ENCODE measurements around the gene PRKAG2. TPM values are rescaled to one million over a fixed set of nuclear protein-coding genes. Genes with fewer than 3 reads are reported as not detected.
A peak's percentile ranks its signal among the peaks of the same experiment; 100 is the strongest.

The PRKAG2 gene
- total and polyA plus RNA-seq, 8 donors = 7.4 to 16.7 (median 9.2) TPM

GRCh38 chr7:151665368-151665767 lies 211.5 kb downstream of the PRKAG2 start:
- Histone ChIP-seq H3K4me3 (no peak overlapping the region), H3K27ac (no peak overlapping the region), H3K9me3 (no peaks in the 10 kb centered on the region), H3K4me1 (no peaks in the 10 kb centered on the region), H3K27me3 (no peaks in the 10 kb centered on the region), H3K36me3 (no peaks in the 10 kb centered on the region)
- 54 to 64% methylated on average over 6 of the region's 6 CpGs for WGBS, 2 donors
- FAIRE-seq (no peak), ATAC-seq (peak in 3 of 4 donors; percentile 37 to 54 (median 51)), DNase-seq (no peak)
- intact Hi-C loops (cut with DNase I) = no loop called here
- TF ChIP-seq CTCF (IDR thresholded peaks at IDR 0.05) = no peak

- Histone ChIP-seq H3K4me1 (no peaks in the 10 kb centered on the region), H3K9me3 (no peaks in the 10 kb centered on the region), H3K27ac (no peak overlapping the region), H3K27me3 (no peaks in the 10 kb centered on the region), H3K4me3 (no peak overlapping the region), H3K36me3 (no peaks in the 10 kb centered on the region)
- DNase-seq = no peak
- FAIRE-seq = no peak
- intact Hi-C loops (cut with DNase I) = no loop called here
- ATAC-seq = no peak
- no peak for TF ChIP-seq CTCF (IDR thresholded peaks at IDR 0.05)
- 96 to 98% methylated on average over 3 of the region's 3 CpGs for WGBS, 2 donors
Observed at GRCh38 chr7:151664268-151664667, 212.6 kb downstream of the PRKAG2 start.

- no peaks in the 10 kb centered on the region for H3K4me1 ChIP-seq
- H3K27ac ChIP-seq = no peak overlapping the region
- DNase-seq = no peak
- ATAC-seq = no peak
- 91 to 92% methylated on average over 13 of the region's 13 CpGs for WGBS, 2 donors
- H3K9me3 ChIP-seq = no peaks in the 10 kb centered on the region
- intact Hi-C loops (cut with DNase I) = no loop called here
- H3K36me3 ChIP-seq = no peaks in the 10 kb centered on the region
- H3K4me3 ChIP-seq = no peak overlapping the region
- no peak for TF ChIP-seq CTCF (IDR thresholded peaks at IDR 0.05)
- FAIRE-seq = no peak
- no peaks in the 10 kb centered on the region for H3K27me3 ChIP-seq
Observed at GRCh38 chr7:151663382-151664100, 213.4 kb downstream of the PRKAG2 start.

- 85 to 86% methylated on average over 7 of the region's 7 CpGs for WGBS, 2 donors
- ATAC-seq (no peak), FAIRE-seq (no peak), DNase-seq (no peak)
- H3K27me3 ChIP-seq = no peaks in the 10 kb centered on the region
- no peak overlapping the region for H3K27ac ChIP-seq
- intact Hi-C loops (cut with DNase I) = no loop called here
- TF ChIP-seq CTCF (IDR thresholded peaks at IDR 0.05) = no peak
- H3K4me1 ChIP-seq = no peaks in the 10 kb centered on the region
- no peaks in the 10 kb centered on the region for H3K36me3 ChIP-seq
- H3K9me3 ChIP-seq = no peaks in the 10 kb centered on the region
- H3K4me3 ChIP-seq = no peak overlapping the region
Observed at GRCh38 chr7:151662251-151662826, 214.6 kb downstream of the PRKAG2 start.

GRCh38 chr7:151661587-151661986 lies 215.3 kb downstream of the PRKAG2 start:
- Histone ChIP-seq H3K36me3 (no peaks in the 10 kb centered on the region), H3K9me3 (no peaks in the 10 kb centered on the region), H3K27me3 (no peaks in the 10 kb centered on the region), H3K27ac (no peak overlapping the region), H3K4me3 (no peak overlapping the region), H3K4me1 (no peaks in the 10 kb centered on the region)
- no peak for TF ChIP-seq CTCF (IDR thresholded peaks at IDR 0.05)
- intact Hi-C loops (cut with DNase I) = no loop called here
- ATAC-seq (peak in 1 of 4 donors; percentile 21), DNase-seq (no peak), FAIRE-seq (no peak)
- WGBS, 2 donors = 73 to 75% methylated on average over 9 of the region's 9 CpGs
